ENCODE results near the gene HBP1. TPM values are rescaled to one million over a fixed set of nuclear protein-coding genes. Genes with fewer than 3 reads are reported as not detected.
"Not testable (repeated sequence)": the region's sequence is repeated elsewhere in the genome, so short reads cannot be mapped to it uniquely, and the experiment has no call there.

HBP1 gene
- total and polyA plus RNA-seq, 7 donors = 34.2 to 172 (median 104) TPM

GRCh38 chr7:107237451-107237850, 68.6 kb downstream of the HBP1 start:
- WGBS, 2 donors = 95% methylated on average over 4 of the region's 4 CpGs
- H3K4me1 ChIP-seq = no peaks in the 10 kb centered on the region

GRCh38 chr7:107242267-107242666, 73.5 kb downstream of the HBP1 start:
- Histone ChIP-seq H3K27me3 (no peaks in the 10 kb centered on the region), H3K4me1 (no peaks in the 10 kb centered on the region), H3K36me3 (peaks cover 0 to 15% (median 6%) of the 10 kb centered on the region in 4 donors), H3K27ac (no peak overlapping the region), H3K4me3 (no peak overlapping the region), H3K9me3 (peaks cover 0 to 5% (median 0%) of the 10 kb centered on the region in 4 donors)
- no peak for DNase-seq
- intact Hi-C loops (cut with DNase I) = no loop called here
- WGBS, 2 donors = 98% methylated on average over 4 of the region's 4 CpGs
- TF ChIP-seq POLR2AphosphoS5 (IDR thresholded peaks at IDR 0.05) = no peak

More at GRCh38 chr7:107237451-107237850, 68.6 kb downstream of the HBP1 start:
- Histone ChIP-seq H3K4me3 (no peak overlapping the region), H3K9me3 (no peaks in the 10 kb centered on the region), H3K27ac (no peak overlapping the region), H3K36me3 (no peaks in the 10 kb centered on the region), H3K27me3 (no peaks in the 10 kb centered on the region)
- TF ChIP-seq EP300 (IDR thresholded peaks at IDR 0.05) (no peak), POLR2AphosphoS5 (IDR thresholded peaks at IDR 0.05) (no peak), POLR2A (IDR thresholded peaks at IDR 0.05) (no peak)
- TF ChIP-seq, protein P1, sequence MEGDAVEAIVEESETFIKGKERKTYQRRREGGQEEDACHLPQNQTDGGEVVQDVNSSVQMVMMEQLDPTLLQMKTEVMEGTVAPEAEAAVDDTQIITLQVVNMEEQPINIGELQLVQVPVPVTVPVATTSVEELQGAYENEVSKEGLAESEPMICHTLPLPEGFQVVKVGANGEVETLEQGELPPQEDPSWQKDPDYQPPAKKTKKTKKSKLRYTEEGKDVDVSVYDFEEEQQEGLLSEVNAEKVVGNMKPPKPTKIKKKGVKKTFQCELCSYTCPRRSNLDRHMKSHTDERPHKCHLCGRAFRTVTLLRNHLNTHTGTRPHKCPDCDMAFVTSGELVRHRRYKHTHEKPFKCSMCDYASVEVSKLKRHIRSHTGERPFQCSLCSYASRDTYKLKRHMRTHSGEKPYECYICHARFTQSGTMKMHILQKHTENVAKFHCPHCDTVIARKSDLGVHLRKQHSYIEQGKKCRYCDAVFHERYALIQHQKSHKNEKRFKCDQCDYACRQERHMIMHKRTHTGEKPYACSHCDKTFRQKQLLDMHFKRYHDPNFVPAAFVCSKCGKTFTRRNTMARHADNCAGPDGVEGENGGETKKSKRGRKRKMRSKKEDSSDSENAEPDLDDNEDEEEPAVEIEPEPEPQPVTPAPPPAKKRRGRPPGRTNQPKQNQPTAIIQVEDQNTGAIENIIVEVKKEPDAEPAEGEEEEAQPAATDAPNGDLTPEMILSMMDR (IDR thresholded peaks at IDR 0.05) = no peak
- no peak for DNase-seq
- intact Hi-C loops (cut with DNase I) = no loop called here

GRCh38 chr7:107244613-107245012, 75.8 kb downstream of the HBP1 start:
- WGBS, 2 donors = 96 to 99% methylated on average over 2 of the region's 2 CpGs
- H3K27me3 ChIP-seq = no peaks in the 10 kb centered on the region
- peaks cover 0 to 26% (median 12%) of the 10 kb centered on the region in 4 donors for H3K36me3 ChIP-seq
- H3K4me3 ChIP-seq = no peak overlapping the region
- TF ChIP-seq, protein P1 (IDR thresholded peaks at IDR 0.05) = no peak
- no peak for TF ChIP-seq EP300 (IDR thresholded peaks at IDR 0.05)
- no peak for TF ChIP-seq POLR2AphosphoS5 (IDR thresholded peaks at IDR 0.05)
- TF ChIP-seq POLR2A (IDR thresholded peaks at IDR 0.05) = no peak
- H3K9me3 ChIP-seq = peaks cover 0 to 5% (median 0%) of the 10 kb centered on the region in 4 donors
- H3K27ac ChIP-seq = no peak overlapping the region
- DNase-seq = no peak
- intact Hi-C loops (cut with DNase I) = no loop called here
- no peaks in the 10 kb centered on the region for H3K4me1 ChIP-seq

- H3K27me3 ChIP-seq; H3K4me3 ChIP-seq; H3K4me1 ChIP-seq; intact Hi-C loops (cut with DNase I); H3K27ac ChIP-seq; H3K9me3 ChIP-seq; DNase-seq: not testable (repeated sequence)
- peaks cover 0 to 26% (median 12%) of the 10 kb centered on the region in 4 donors for H3K36me3 ChIP-seq
- 97 to 98% methylated on average over 3 of the region's 3 CpGs for WGBS, 2 donors
Observed at GRCh38 chr7:107246836-107247235, 78.0 kb downstream of the HBP1 start.

GRCh38 chr7:107248551-107249316, 79.9 kb downstream of the HBP1 start:
- TF ChIP-seq POLR2AphosphoS5 (IDR thresholded peaks at IDR 0.05) (no peak), POLR2A (IDR thresholded peaks at IDR 0.05) (no peak), EP300 (IDR thresholded peaks at IDR 0.05) (no peak)
- TF ChIP-seq, protein P1 (IDR thresholded peaks at IDR 0.05) = no peak
- WGBS, 2 donors = 96 to 98% methylated on average over 5 of the region's 5 CpGs
- intact Hi-C loops (cut with DNase I) = no loop called here

More at GRCh38 chr7:107248551-107249316, 79.9 kb downstream of the HBP1 start:
- Histone ChIP-seq H3K36me3 (peaks cover 0 to 25% (median 12%) of the 10 kb centered on the region in 4 donors), H3K9me3 (peaks cover 0 to 5% (median 0%) of the 10 kb centered on the region in 4 donors), H3K4me1 (no peaks in the 10 kb centered on the region), H3K4me3 (no peak overlapping the region), H3K27me3 (no peaks in the 10 kb centered on the region), H3K27ac (no peak overlapping the region)
- DNase-seq = no peak

All from sigmoid colon (tissue), 7 donors.